Colonic mucosa (tissue), 4 donors: ENCODE results near the gene LMF2. TPM values are rescaled to one million over a fixed set of nuclear protein-coding genes. Genes with fewer than 3 reads are reported as not detected.

Source experiments
- DNase-seq: peaks from one replicate; pipeline ENCODE4 v3.0.0-alpha.2; 2020
- H3K27ac ChIP-seq: fragments of 200-600 bp; one replicate; pipeline ENCODE4 v1.8.0; 2021
- H3K27me3 ChIP-seq: fragments of 200-600 bp; one replicate; pipeline ENCODE4 v1.8.0; 2021
- H3K36me3 ChIP-seq: fragments of 200-600 bp; one replicate; pipeline ENCODE4 v1.8.0; 2021
- H3K4me1 ChIP-seq: fragments of 200-600 bp; one replicate; pipeline ENCODE4 v1.8.0; 2021; ENCODE audit warnings: mild to moderate bottlenecking
- H3K4me3 ChIP-seq: fragments of 200-600 bp; one replicate; pipeline ENCODE4 v1.8.0; 2021
- H3K9ac ChIP-seq, 2 donors: one replicate each; pipeline ENCODE4 v1.7.0; 2013; ENCODE audit warnings: control low read depth in 2 of 2, low read depth in 2 of 2, low read length in 2 of 2
- H3K9me3 ChIP-seq: fragments of 200-600 bp; one replicate; pipeline ENCODE4 v1.8.0; 2021
- CTCF ChIP-seq: fragments of 200-600 bp; IDR thresholded peaks from one replicate; pipeline ENCODE4 v1.8.0; 2022; ENCODE audit warnings: antibody characterized with exemption, mild to moderate bottlenecking
- intact Hi-C: fragments of 100-400 bp; cut with DNase I; formaldehyde crosslinking; loops from one replicate; pipeline ENCODE4 v1.14.1; 2022
- total RNA-seq, 2 donors: library from RNA; stranded (reverse); fragmentation: NEBNext Ultra II Directional in 1 of 2; extraction: Animal tissue kit (Norgen Biotek cat#: 25700) in 1 of 2; gene quantifications; one replicate each; pipeline ENCODE4 v1.2.1, GENCODE V29; 2021
- donor health status: healthy.
- donor health status: DM: no; HTN: no; CAD: no.
- donor health status: DM: no; HTN: no; CAD: no.

The LMF2 gene
- total RNA-seq, 2 donors from 2014 or later: 51.1 to 60.0 TPM

GRCh38 chr22:50486561-50487289 lies 20.8 kb downstream of the LMF2 start, which contains the start of gene MIOX:
Gene MIOX, plus strand, starts transcription at chr22:50486859. Its CDS starts 39 bp downstream, at chr22:50486898.
- Histone ChIP-seq H3K4me3 (no peak within 1 kb of the TSS), H3K9ac (no peak within 1 kb of the TSS), H3K9me3 (no peaks in the 10 kb centered on the region), H3K4me1 (peaks cover 9% of the 10 kb centered on the region), H3K27me3 (peaks cover 9% of the 10 kb centered on the region), H3K27ac (no peak within 1 kb of the TSS), H3K36me3 (no peaks in the 10 kb centered on the region)
- DNase-seq: no peak
- intact Hi-C loops: no loop called here
- no peak for TF ChIP-seq CTCF

GRCh38 chr22:50485221-50486131 lies 22.0 kb downstream of the LMF2 start:
- intact Hi-C loops: no loop called here

GRCh38 chr22:50483977-50484853 lies 23.3 kb downstream of the LMF2 start:
- H3K9ac ChIP-seq: peak overlapping the region in 1 of 2 donors; percentile 44
- intact Hi-C loops: no loop called here
- TF ChIP-seq CTCF: no peak
- H3K27me3 ChIP-seq: peaks cover 27% of the 10 kb centered on the region
- H3K27ac ChIP-seq: no peak overlapping the region
- peaks cover 15% of the 10 kb centered on the region for H3K4me1 ChIP-seq
- DNase-seq: peak; percentile 69
- no peaks in the 10 kb centered on the region for H3K36me3 ChIP-seq
- H3K9me3 ChIP-seq: no peaks in the 10 kb centered on the region
- H3K4me3 ChIP-seq: no peak overlapping the region

More at GRCh38 chr22:50485221-50486131, 22.0 kb downstream of the LMF2 start:
- peaks cover 15% of the 10 kb centered on the region for H3K4me1 ChIP-seq
- TF ChIP-seq CTCF: no peak
- H3K27ac ChIP-seq: no peak overlapping the region
- no peak overlapping the region for H3K9ac ChIP-seq
- H3K36me3 ChIP-seq: no peaks in the 10 kb centered on the region
- DNase-seq: no peak
- no peak overlapping the region for H3K4me3 ChIP-seq
- no peaks in the 10 kb centered on the region for H3K9me3 ChIP-seq
- peaks cover 21% of the 10 kb centered on the region for H3K27me3 ChIP-seq

GRCh38 chr22:50483556-50483955 lies 23.9 kb downstream of the LMF2 start:
- intact Hi-C loops: no loop called here
- Histone ChIP-seq H3K9ac (no peak overlapping the region), H3K4me3 (no peak overlapping the region), H3K4me1 (peaks cover 15% of the 10 kb centered on the region), H3K36me3 (no peaks in the 10 kb centered on the region), H3K27ac (no peak overlapping the region), H3K9me3 (no peaks in the 10 kb centered on the region), H3K27me3 (peaks cover 27% of the 10 kb centered on the region)
- no peak for DNase-seq
- no peak for TF ChIP-seq CTCF

- DNase-seq: no peak
- Histone ChIP-seq H3K9me3 (no peaks in the 10 kb centered on the region), H3K36me3 (no peaks in the 10 kb centered on the region), H3K4me1 (peaks cover 15% of the 10 kb centered on the region), H3K4me3 (no peak overlapping the region), H3K27me3 (peaks cover 27% of the 10 kb centered on the region), H3K27ac (no peak overlapping the region), H3K9ac (no peak overlapping the region)
- intact Hi-C loops: no loop called here
- TF ChIP-seq CTCF: no peak
These were observed 24.4 kb downstream of the LMF2 start for GRCh38 chr22:50483106-50483505.
